DMS53 treated with DMSO at 0.1 percent for 48 hours (cell line): ENCODE results near the gene FMO1.
"Not testable (repeated sequence)": the region's sequence is repeated elsewhere in the genome, so short reads cannot be mapped to it uniquely, and the experiment has no call there.

ENCODE experiments used
- DNase-seq: peaks from one replicate; lab custom pipeline; 2025; ENCODE audit not compliant: unreplicated experiment; lab: John Stamatoyannopoulos, UW

The FMO1 gene

GRCh38 chr1:171248302-171248701 is at the start of gene FMO1:
FMO1 (plus strand) TSS chr1:171248494; CDS start chr1:171258088, 9,594 bp downstream.
- no peak for DNase-seq

GRCh38 chr1:171204296-171204695 is 44.0 kb upstream of the FMO1 start:
- no peak for DNase-seq

GRCh38 chr1:171206204-171206977 is 41.9 kb upstream of the FMO1 start:
- no peak for DNase-seq

GRCh38 chr1:171206978-171207355 is 41.3 kb upstream of the FMO1 start:
- no peak for DNase-seq

GRCh38 chr1:171207377-171207776 is 40.9 kb upstream of the FMO1 start:
- no peak for DNase-seq

- no peak for DNase-seq
These were observed 37.9 kb upstream of the FMO1 start for GRCh38 chr1:171210355-171210754.

- DNase-seq = no peak
These were observed 35.5 kb upstream of the FMO1 start for GRCh38 chr1:171212607-171213351.

GRCh38 chr1:171213559-171214454 is 34.5 kb upstream of the FMO1 start:
- DNase-seq = no peak

- no peak for DNase-seq
These were observed 30.4 kb upstream of the FMO1 start for GRCh38 chr1:171217658-171218443.

- no peak for DNase-seq
These were observed 29.6 kb upstream of the FMO1 start for GRCh38 chr1:171218661-171219060.

GRCh38 chr1:171219346-171220080 is 28.8 kb upstream of the FMO1 start:
- DNase-seq = no peak

- no peak for DNase-seq
These were observed 28.2 kb upstream of the FMO1 start for GRCh38 chr1:171220081-171220420.

GRCh38 chr1:171220581-171221054 is 27.7 kb upstream of the FMO1 start:
- DNase-seq = no peak

GRCh38 chr1:171221665-171222591 is 26.4 kb upstream of the FMO1 start:
- DNase-seq = no peak

- DNase-seq = no peak
These were observed 25.4 kb upstream of the FMO1 start for GRCh38 chr1:171222936-171223335.

GRCh38 chr1:171224257-171224656 is 24.0 kb upstream of the FMO1 start:
- not testable (repeated sequence) for DNase-seq

- peak; percentile 77 for DNase-seq
These were observed 21.4 kb upstream of the FMO1 start for GRCh38 chr1:171226747-171227370.

GRCh38 chr1:171231326-171231725 is 17.0 kb upstream of the FMO1 start:
- DNase-seq = no peak
